ENCODE data around the gene RHEB.

The RHEB gene

GRCh38 chr7:151468217-151469018 is 51.3 kb downstream of the RHEB start:
- no peak for DNase-seq

- DNase-seq: no peak
Measured at GRCh38 chr7:151465169-151465568, 54.5 kb downstream of the RHEB start.

- no peak for DNase-seq
Measured at GRCh38 chr7:151462306-151462779, 57.4 kb downstream of the RHEB start.

GRCh38 chr7:151461942-151462230 is 57.8 kb downstream of the RHEB start:
- no peak for DNase-seq

- no peak for DNase-seq
Measured at GRCh38 chr7:151461096-151461941, 58.4 kb downstream of the RHEB start.

GRCh38 chr7:151460474-151460855 is 59.2 kb downstream of the RHEB start:
- DNase-seq: no peak

- peak; percentile 76 for DNase-seq
Measured at GRCh38 chr7:151459726-151460473, 59.8 kb downstream of the RHEB start.

GRCh38 chr7:151457534-151457933 is 62.2 kb downstream of the RHEB start:
- DNase-seq: no peak

- DNase-seq: no peak
Measured at GRCh38 chr7:151456782-151457181, 62.9 kb downstream of the RHEB start.

- DNase-seq: no peak
Measured at GRCh38 chr7:151456276-151456675, 63.4 kb downstream of the RHEB start.

GRCh38 chr7:151455690-151456089 is 64.0 kb downstream of the RHEB start:
- no peak for DNase-seq

GRCh38 chr7:151454932-151455530 is 64.7 kb downstream of the RHEB start:
- DNase-seq: no peak

- DNase-seq: no peak
Measured at GRCh38 chr7:151454305-151454704, 65.4 kb downstream of the RHEB start.

GRCh38 chr7:151453326-151453791 is 66.3 kb downstream of the RHEB start:
- DNase-seq: no peak

- no peak for DNase-seq
Measured at GRCh38 chr7:151452680-151453325, 66.9 kb downstream of the RHEB start.

- no peak for DNase-seq
Measured at GRCh38 chr7:151451626-151452571, 67.8 kb downstream of the RHEB start.

- DNase-seq: no peak
Measured at GRCh38 chr7:151451156-151451555, 68.5 kb downstream of the RHEB start.

- no peak for DNase-seq
Measured at GRCh38 chr7:151449990-151450389, 69.7 kb downstream of the RHEB start.

- peak; percentile 73 for DNase-seq
Measured at GRCh38 chr7:151448261-151449252, 71.1 kb downstream of the RHEB start.

- no peak for DNase-seq
Measured at GRCh38 chr7:151447901-151448260, 71.8 kb downstream of the RHEB start.
